ENCODE data around the gene PAPOLG. TPM values are rescaled to one million over a fixed set of nuclear protein-coding genes. Genes with fewer than 3 reads are reported as not detected.

The PAPOLG gene
- total and polyA plus RNA-seq, 9 of the 15 experiments (the other 6 are each of a cell fraction or from before 2014, with no cell fraction given) = 3.9 to 16.3 (median 10.0) TPM

DNA sequence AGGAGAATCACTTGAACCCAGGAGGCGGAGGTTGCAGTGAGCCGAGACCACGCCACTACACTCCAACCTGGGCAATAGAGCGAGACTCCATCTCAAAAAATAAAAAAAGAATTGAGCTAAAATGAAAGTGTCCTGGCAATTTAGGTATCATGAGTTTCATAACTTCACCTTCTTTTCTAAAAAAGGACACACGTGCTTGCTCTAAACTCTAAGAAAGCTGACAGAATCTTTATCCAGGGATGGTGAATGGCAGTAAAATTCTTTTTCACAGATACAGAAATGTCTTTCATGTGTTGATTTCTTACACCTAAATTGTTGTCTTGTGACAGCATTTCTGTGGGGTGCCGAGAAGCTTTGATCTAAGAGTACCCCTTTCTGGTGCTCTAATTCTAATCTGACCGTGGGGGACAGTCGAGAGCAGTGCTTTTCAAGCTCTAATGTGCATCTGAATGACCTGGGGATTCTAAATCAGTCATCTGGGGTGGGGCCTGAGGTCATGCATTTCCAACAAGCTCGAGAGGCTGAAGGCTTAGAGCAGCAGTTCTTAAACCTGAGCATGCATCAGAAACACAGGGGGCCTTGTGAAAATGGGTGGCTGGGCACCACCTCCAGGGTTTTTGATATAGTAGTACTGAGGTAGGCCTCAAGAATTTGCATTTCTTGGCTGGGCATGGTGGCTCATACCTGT lies 83.2 kb downstream of the PAPOLG start:
- no peak overlapping the region for H3K27ac ChIP-seq (ENCODE audit: extremely low read depth, low read depth, low read length)
- no peak overlapping the region for H3K4me2 ChIP-seq (ENCODE audit: insufficient read depth, low read length)
- 61% methylated on average over 9 of the region's 9 CpGs for WGBS (ENCODE audit: insufficient coverage, low coverage, missing lambda C conversion rate)
- DNase-seq (ENCODE audit: extremely low read depth in 1 of 4, low spot score in 3 of 4) (peak in 1 of 4 experiments; percentile 16), FAIRE-seq (no peak), ATAC-seq (peak; percentile 60)
- H3K9me3 ChIP-seq (replicated peaks; ENCODE audit: control insufficient read depth, insufficient read depth, low read depth, low read length) = no peaks in the 10 kb centered on the region
- H2AFZ ChIP-seq (ENCODE audit: low read depth, low read length) = no peak overlapping the region
- no peak overlapping the region for H3K9ac ChIP-seq (ENCODE audit: insufficient read depth in 1 of 2, low read depth in 2 of 2, low read length in 2 of 2)
- CTCF ChIA-PET (ENCODE audit: low intra/inter-chr PET ratio) = no interaction called here
- no peak for TF ChIP-seq KAT7 (CRISPR knock-in tag; IDR thresholded peaks at IDR 0.05; ENCODE audit: borderline replicate concordance)
- no peak for TF ChIP-seq MCM2 (IDR thresholded peaks at IDR 0.05; ENCODE audit: low read depth)
- no peak for TF ChIP-seq ZBED1 (IDR thresholded peaks at IDR 0.05)
- TF ChIP-seq RBM25 (IDR thresholded peaks at IDR 0.05; ENCODE audit: low read depth, low read length, severe bottlenecking) = no peak
- H3K79me2 ChIP-seq (ENCODE audit: control insufficient read depth, insufficient read depth, low read length) = no peaks in the 10 kb centered on the region
- H3K4me1 ChIP-seq (replicated peaks in 1 of 2; ENCODE audit: control insufficient read depth in 2 of 2, insufficient read depth in 2 of 2, low read length in 2 of 2) = no peaks in the 10 kb centered on the region
- no peaks in the 10 kb centered on the region for H3K9me1 ChIP-seq (ENCODE audit: control insufficient read depth, insufficient read depth, low read length)
- intact Hi-C loops (cut with micrococcal nuclease) = no loop called here
- no peaks in the 10 kb centered on the region for H3K36me3 ChIP-seq (ENCODE audit: control insufficient read depth, insufficient read depth, low read length)
- H3K4me3 ChIP-seq = no peak overlapping the region
- in situ Hi-C loops (cut with MboI) = no loop called here
- no peaks in the 10 kb centered on the region for H4K20me1 ChIP-seq (replicated peaks; ENCODE audit: control insufficient read depth, insufficient read depth, low read length)
- BruUV-seq (replicated peaks) = no TSS peak
- peaks cover 4 to 17% of the 10 kb centered on the region in 2 experiments; a peak in 4 of 5 replicates for H3K27me3 ChIP-seq (ENCODE audit: control insufficient read depth in 2 of 2, insufficient read depth in 2 of 2, low read length in 2 of 2)
- POLR2A ChIA-PET = no interaction called here

DNA sequence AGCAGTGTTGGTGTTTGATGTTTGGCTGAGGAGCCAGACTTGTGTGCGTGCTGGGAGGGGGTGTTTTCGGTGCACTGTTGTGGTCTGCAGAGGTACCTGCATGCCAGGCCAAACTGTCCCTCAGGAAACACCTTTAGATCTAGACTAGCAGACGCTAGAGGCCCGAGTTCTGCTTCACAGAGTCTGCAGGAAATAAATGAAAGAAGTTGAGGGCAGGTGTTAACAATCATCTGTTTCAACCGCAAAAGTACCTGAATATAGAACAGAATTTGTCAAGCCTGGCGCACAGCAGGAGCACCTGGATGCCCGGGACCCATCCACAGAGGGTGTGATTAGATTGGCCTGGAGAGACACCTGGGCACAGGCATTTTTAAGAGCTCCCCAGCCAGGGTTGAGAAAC lies 84.8 kb downstream of the PAPOLG start:
- H3K36me3 ChIP-seq (ENCODE audit: control insufficient read depth, insufficient read depth, low read length) = no peaks in the 10 kb centered on the region
- no peak overlapping the region for H3K27ac ChIP-seq (ENCODE audit: extremely low read depth, low read depth, low read length)
- H3K9ac ChIP-seq (ENCODE audit: insufficient read depth in 1 of 2, low read depth in 2 of 2, low read length in 2 of 2) = no peak overlapping the region
- no peak for ATAC-seq
- 45% methylated on average over 7 of the region's 7 CpGs for WGBS (ENCODE audit: insufficient coverage, low coverage, missing lambda C conversion rate)
- in situ Hi-C loops (cut with MboI) (no loop called here), intact Hi-C loops (cut with micrococcal nuclease) (no loop called here)
- no peak for FAIRE-seq
- H3K9me1 ChIP-seq (ENCODE audit: control insufficient read depth, insufficient read depth, low read length) = no peaks in the 10 kb centered on the region
- H2AFZ ChIP-seq (ENCODE audit: low read depth, low read length) = no peak overlapping the region
- H3K9me3 ChIP-seq (replicated peaks; ENCODE audit: control insufficient read depth, insufficient read depth, low read depth, low read length) = no peaks in the 10 kb centered on the region
- no peaks in the 10 kb centered on the region for H4K20me1 ChIP-seq (replicated peaks; ENCODE audit: control insufficient read depth, insufficient read depth, low read length)
- H3K79me2 ChIP-seq (ENCODE audit: control insufficient read depth, insufficient read depth, low read length) = no peaks in the 10 kb centered on the region
- peaks cover 0 to 6% of the 10 kb centered on the region in 2 experiments; a peak in 2 of 5 replicates for H3K27me3 ChIP-seq (ENCODE audit: control insufficient read depth in 2 of 2, insufficient read depth in 2 of 2, low read length in 2 of 2)
- no peak for DNase-seq (ENCODE audit: extremely low read depth in 1 of 4, low spot score in 3 of 4)
- CTCF ChIA-PET (ENCODE audit: low intra/inter-chr PET ratio) = no interaction called here
- H3K4me3 ChIP-seq = no peak overlapping the region
- H3K4me1 ChIP-seq (replicated peaks in 1 of 2; ENCODE audit: control insufficient read depth in 2 of 2, insufficient read depth in 2 of 2, low read length in 2 of 2) = no peaks in the 10 kb centered on the region
- H3K4me2 ChIP-seq (ENCODE audit: insufficient read depth, low read length) = no peak overlapping the region
- POLR2A ChIA-PET = interaction anchor here (0.9 to 1.7 kb wide), 2 partner anchors 13 to 17 kb away, joined by 3 to 4 read pairs; no protein-coding TSS in a partner anchor
- BruUV-seq (replicated peaks) = no TSS peak
- TF ChIP-seq ZNF76 (CRISPR knock-in tag; IDR thresholded peaks at IDR 0.05; ENCODE audit: borderline replicate concordance) = no peak
- TF ChIP-seq TAF15 (IDR thresholded peaks at IDR 0.05; ENCODE audit: low read depth, low read length) = no peak
- TF ChIP-seq FIP1L1 (IDR thresholded peaks at IDR 0.05; ENCODE audit: low read depth, low read length, poor library complexity, severe bottlenecking) = no peak
- no peak for TF ChIP-seq SRSF9 (IDR thresholded peaks at IDR 0.05; ENCODE audit: borderline replicate concordance, low read depth, low read length)
- TF ChIP-seq EP400 (IDR thresholded peaks at IDR 0.05) = no peak
- TF ChIP-seq RNF2 (IDR thresholded peaks at IDR 0.05) = no peak
- no peak for TF ChIP-seq TFAP4 (CRISPR knock-in tag; IDR thresholded peaks at IDR 0.05; ENCODE audit: borderline replicate concordance)
- no peak for TF ChIP-seq ERF (CRISPR knock-in tag; IDR thresholded peaks at IDR 0.05)
- TF ChIP-seq CGGBP1 (CRISPR knock-in tag; IDR thresholded peaks at IDR 0.05) = no peak
- TF ChIP-seq TAF7 (tag; IDR thresholded peaks at IDR 0.05) = no peak
- no peak for TF ChIP-seq DDX20 (tag; IDR thresholded peaks at IDR 0.05; ENCODE audit: low read depth)
- TF ChIP-seq NRF1 (conservative IDR thresholded peaks at IDR 0.05 in 1 of 2, IDR thresholded peaks at IDR 0.05 in 1 of 2) = no peak
